Ovary (tissue), 3 donors: ENCODE measurements around the gene BRINP3.

ENCODE experiments used
- POLR2A ChIP-seq: fragments of 450-650 bp; IDR thresholded peaks from one replicate; pipeline ENCODE4 v1.6.1; 2017; ENCODE audit warnings: antibody characterized with exemption, mild to moderate bottlenecking, moderate library complexity
- TF ChIP-seq, protein P1 (sequence below), 3 donors: fragments of 450-650 bp in 2 of 3; fragments of 200-600 bp in 1 of 3; IDR thresholded peaks; one replicate each; pipeline versions ENCODE4 v1.5.1 to v1.8.0; 2016 to 2022; ENCODE audit warnings: antibody characterized with exemption in 3 of 3, mild to moderate bottlenecking in 1 of 3
- donor health status: DM: no; HTN: no; CAD: no.

DNA sequence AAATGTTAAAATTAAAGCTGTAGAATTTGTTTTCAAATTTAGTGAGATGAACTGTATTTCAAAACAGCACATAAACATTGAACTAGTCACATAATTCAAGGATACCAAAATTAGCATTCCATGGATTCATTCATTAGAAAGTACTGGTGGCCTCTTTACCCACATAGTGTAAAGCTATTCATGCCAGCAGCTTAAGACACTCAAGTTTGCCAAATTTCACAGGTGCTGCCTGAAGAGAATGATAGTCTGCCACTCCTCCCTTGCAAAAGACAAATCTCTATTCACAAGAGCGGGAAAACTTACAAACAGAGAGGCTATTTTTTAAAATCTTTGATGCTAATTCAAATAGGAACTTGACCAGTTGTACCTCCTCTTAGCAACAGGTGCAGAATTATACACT lies 337.0 kb downstream of the BRINP3 start:
- TF ChIP-seq, protein P1, sequence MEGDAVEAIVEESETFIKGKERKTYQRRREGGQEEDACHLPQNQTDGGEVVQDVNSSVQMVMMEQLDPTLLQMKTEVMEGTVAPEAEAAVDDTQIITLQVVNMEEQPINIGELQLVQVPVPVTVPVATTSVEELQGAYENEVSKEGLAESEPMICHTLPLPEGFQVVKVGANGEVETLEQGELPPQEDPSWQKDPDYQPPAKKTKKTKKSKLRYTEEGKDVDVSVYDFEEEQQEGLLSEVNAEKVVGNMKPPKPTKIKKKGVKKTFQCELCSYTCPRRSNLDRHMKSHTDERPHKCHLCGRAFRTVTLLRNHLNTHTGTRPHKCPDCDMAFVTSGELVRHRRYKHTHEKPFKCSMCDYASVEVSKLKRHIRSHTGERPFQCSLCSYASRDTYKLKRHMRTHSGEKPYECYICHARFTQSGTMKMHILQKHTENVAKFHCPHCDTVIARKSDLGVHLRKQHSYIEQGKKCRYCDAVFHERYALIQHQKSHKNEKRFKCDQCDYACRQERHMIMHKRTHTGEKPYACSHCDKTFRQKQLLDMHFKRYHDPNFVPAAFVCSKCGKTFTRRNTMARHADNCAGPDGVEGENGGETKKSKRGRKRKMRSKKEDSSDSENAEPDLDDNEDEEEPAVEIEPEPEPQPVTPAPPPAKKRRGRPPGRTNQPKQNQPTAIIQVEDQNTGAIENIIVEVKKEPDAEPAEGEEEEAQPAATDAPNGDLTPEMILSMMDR (IDR thresholded peaks at IDR 0.05): no peak
- TF ChIP-seq POLR2A: no peak
